Measurements from ENCODE around the gene ADCYAP1R1. TPM values are rescaled to one million over a fixed set of nuclear protein-coding genes. Genes with fewer than 3 reads are reported as not detected.

The ADCYAP1R1 gene
- total RNA-seq, 1 experiment from 2014 or later, result 8.9 TPM

- no peak for DNase-seq
- no peak overlapping the region for H3K56ac ChIP-seq (ENCODE audit: insufficient read length, low read depth, low read length)
- H4K20me1 ChIP-seq (ENCODE audit: control insufficient read depth, insufficient read depth, insufficient read length), result peaks cover 2% of the 10 kb centered on the region
Observed at GRCh38 chr7:31137234-31137633, 85.1 kb downstream of the ADCYAP1R1 start.

More at GRCh38 chr7:31137234-31137633, 85.1 kb downstream of the ADCYAP1R1 start:
- Histone ChIP-seq H3K4ac (ENCODE audit: low read depth, low read length) (no peak overlapping the region), H2BK5ac (ENCODE audit: insufficient read length, low read length) (no peak overlapping the region), H3K79me2 (ENCODE audit: insufficient read depth, low read length) (no peaks in the 10 kb centered on the region), H3K27me3 (ENCODE audit: insufficient read depth, low read length) (no peaks in the 10 kb centered on the region), H3K23me2 (ENCODE audit: insufficient read length, low read depth, low read length, poor library complexity, severe bottlenecking) (no peaks in the 10 kb centered on the region), H2AK5ac (ENCODE audit: insufficient read length, low read length) (no peak overlapping the region), H3K4me2 (ENCODE audit: insufficient read depth, insufficient read length, low read length) (no peak overlapping the region), H3K23ac (ENCODE audit: insufficient read length, low read depth, low read length) (no peak overlapping the region), H4K8ac (replicated peaks; ENCODE audit: insufficient read length, low read depth, low read length) (no peak overlapping the region), H3K4me1 (ENCODE audit: insufficient read depth, low read length) (no peaks in the 10 kb centered on the region), H2BK15ac (ENCODE audit: low read depth, low read length) (no peak overlapping the region), H3K9me3 (ENCODE audit: control insufficient read depth, low read depth, low read length) (no peaks in the 10 kb centered on the region), H2BK12ac (ENCODE audit: insufficient read length, low read depth, low read length) (no peak overlapping the region), H3K9ac (ENCODE audit: extremely low read depth, insufficient read length, low read length) (no peak overlapping the region), H3T11ph (ENCODE audit: low read length) (no peak overlapping the region), H4K91ac (ENCODE audit: insufficient read length, low read depth, low read length) (no peak overlapping the region), H3K14ac (ENCODE audit: insufficient read depth, low read length) (no peak overlapping the region), H4K5ac (ENCODE audit: insufficient read length, low read depth, low read length) (no peak overlapping the region), H3K27ac (ENCODE audit: insufficient read length, low read depth, low read length) (no peak overlapping the region), H2AFZ (ENCODE audit: low read length) (no peak overlapping the region), H2BK120ac (ENCODE audit: low read depth, low read length, poor library complexity, severe bottlenecking) (no peak overlapping the region), H3K79me1 (ENCODE audit: insufficient read depth, low read depth, low read length, poor library complexity, severe bottlenecking) (no peaks in the 10 kb centered on the region), H2BK20ac (ENCODE audit: low read depth, low read length, poor library complexity, severe bottlenecking) (no peak overlapping the region), H3K18ac (ENCODE audit: insufficient read length, low read depth, low read length) (no peak overlapping the region)
- Mint-ChIP-seq H3K27me3 (ENCODE audit: low read depth) (peaks cover 18% of the 10 kb centered on the region), H3K9me3 (no peaks in the 10 kb centered on the region), H3K4me3 (no peak overlapping the region), H3K4me1 (peaks cover 5% of the 10 kb centered on the region in 2 experiments), H3K36me3 (ENCODE audit: insufficient read depth in 1 of 3, low read depth in 3 of 3) (no peaks in the 10 kb centered on the region), H3K27ac (no peak overlapping the region)
- TF ChIP-seq CTCF (conservative IDR thresholded peaks at IDR 0.05), result no peak
- no CpG with 5 or more reads among the region's 7 CpGs for WGBS (ENCODE audit: extremely low coverage, insufficient read length, low lambda C conversion rate)
